ENCODE measurements around the gene FOXN3.

The FOXN3 gene, protein sequence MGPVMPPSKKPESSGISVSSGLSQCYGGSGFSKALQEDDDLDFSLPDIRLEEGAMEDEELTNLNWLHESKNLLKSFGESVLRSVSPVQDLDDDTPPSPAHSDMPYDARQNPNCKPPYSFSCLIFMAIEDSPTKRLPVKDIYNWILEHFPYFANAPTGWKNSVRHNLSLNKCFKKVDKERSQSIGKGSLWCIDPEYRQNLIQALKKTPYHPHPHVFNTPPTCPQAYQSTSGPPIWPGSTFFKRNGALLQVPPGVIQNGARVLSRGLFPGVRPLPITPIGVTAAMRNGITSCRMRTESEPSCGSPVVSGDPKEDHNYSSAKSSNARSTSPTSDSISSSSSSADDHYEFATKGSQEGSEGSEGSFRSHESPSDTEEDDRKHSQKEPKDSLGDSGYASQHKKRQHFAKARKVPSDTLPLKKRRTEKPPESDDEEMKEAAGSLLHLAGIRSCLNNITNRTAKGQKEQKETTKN

DNA sequence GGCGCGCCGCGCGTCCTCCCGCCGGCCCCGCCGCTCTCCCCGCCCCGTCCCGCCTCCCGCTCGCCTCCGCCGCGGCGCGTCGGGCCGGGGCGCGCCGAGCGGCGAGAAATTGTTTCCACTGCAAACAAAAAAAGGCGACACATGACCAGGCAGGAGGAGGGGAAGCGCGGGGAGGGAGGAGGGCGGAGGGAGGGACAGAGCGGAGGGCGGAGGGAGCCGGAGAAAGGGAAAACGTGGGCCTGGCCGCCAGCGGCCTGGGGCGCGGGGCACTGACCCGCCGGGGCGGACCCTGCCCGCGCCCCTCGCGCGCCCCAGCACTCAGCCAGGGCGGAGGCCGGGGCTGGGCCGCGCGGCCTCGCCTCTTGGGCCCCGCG, at the start of gene FOXN3:
Gene FOXN3, minus strand, starts transcription at position 143 of the 374 bp plus-strand sequence. CDS start 4,757 bp downstream, outside the sequence.
- peak; percentile 52 for DNase-seq (ENCODE audit: low read depth, low spot score)
- peak within 1 kb of the TSS; percentile 46 for H3K27ac ChIP-seq

GRCh38 chr14:89466484-89466883, 49.5 kb upstream of the FOXN3 start:
- H3K27ac ChIP-seq: no peak overlapping the region
- DNase-seq (ENCODE audit: low read depth, low spot score): no peak

- H3K27ac ChIP-seq: no peak overlapping the region
Measured at GRCh38 chr14:89465876-89466275, 48.8 kb upstream of the FOXN3 start.

GRCh38 chr14:89461256-89461655, 44.2 kb upstream of the FOXN3 start:
- DNase-seq (ENCODE audit: low read depth, low spot score): no peak
- no peak overlapping the region for H3K27ac ChIP-seq

More at GRCh38 chr14:89465876-89466275, 48.8 kb upstream of the FOXN3 start:
- no peak for DNase-seq (ENCODE audit: low read depth, low spot score)

DNA sequence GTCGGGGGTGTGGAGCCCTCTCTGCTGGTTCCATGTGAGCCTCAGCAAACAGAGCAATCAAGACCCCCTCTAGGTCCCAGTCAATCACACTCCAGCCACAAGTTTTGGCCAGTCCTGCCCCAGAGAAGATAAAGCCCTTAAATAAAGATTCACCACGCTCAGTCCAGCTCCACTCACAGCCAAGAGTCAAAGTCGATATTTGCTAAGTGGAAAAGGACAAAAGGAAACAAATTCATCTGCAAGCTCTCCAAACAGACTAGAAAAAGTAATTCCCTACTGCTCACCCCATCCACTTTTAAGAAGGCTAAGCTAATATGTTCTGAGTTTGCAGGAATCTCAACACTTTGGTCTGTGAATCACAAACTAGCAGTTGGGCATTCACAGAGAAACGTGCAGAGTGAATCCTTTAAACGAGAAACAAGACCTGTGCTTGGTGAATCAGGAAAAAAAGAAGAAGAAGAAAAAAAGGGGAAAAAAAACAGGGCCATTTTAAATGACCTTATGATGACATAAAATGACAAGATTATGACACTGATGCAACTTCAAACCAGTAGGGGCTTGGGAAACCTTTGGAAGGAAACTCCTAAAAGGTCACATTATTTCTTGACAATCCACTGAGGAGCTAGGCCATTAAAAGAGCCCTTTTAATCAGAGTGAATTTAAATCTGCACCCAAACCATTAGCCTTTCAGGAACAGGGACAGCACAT, 41.8 kb upstream of the FOXN3 start:
- H3K27ac ChIP-seq: no peak overlapping the region
- DNase-seq (ENCODE audit: low read depth, low spot score): no peak

GRCh38 chr14:89457007-89457406, 40.0 kb upstream of the FOXN3 start:
- H3K27ac ChIP-seq: no peak overlapping the region
- no peak for DNase-seq (ENCODE audit: low read depth, low spot score)

GRCh38 chr14:89455412-89455811, 38.4 kb upstream of the FOXN3 start:
- DNase-seq (ENCODE audit: low read depth, low spot score): no peak

GRCh38 chr14:89454996-89455395, 38.0 kb upstream of the FOXN3 start:
- no peak overlapping the region for H3K27ac ChIP-seq
- DNase-seq (ENCODE audit: low read depth, low spot score): no peak

More at GRCh38 chr14:89455412-89455811, 38.4 kb upstream of the FOXN3 start:
- no peak overlapping the region for H3K27ac ChIP-seq

GRCh38 chr14:89452281-89452680, 35.2 kb upstream of the FOXN3 start:
- no peak for DNase-seq (ENCODE audit: low read depth, low spot score)
- no peak overlapping the region for H3K27ac ChIP-seq

GRCh38 chr14:89451229-89451628, 34.2 kb upstream of the FOXN3 start:
- H3K27ac ChIP-seq: no peak overlapping the region
- DNase-seq (ENCODE audit: low read depth, low spot score): no peak

- H3K27ac ChIP-seq: no peak overlapping the region
- DNase-seq (ENCODE audit: low read depth, low spot score): no peak
Measured at GRCh38 chr14:89447182-89447944, 30.3 kb upstream of the FOXN3 start.

DNA sequence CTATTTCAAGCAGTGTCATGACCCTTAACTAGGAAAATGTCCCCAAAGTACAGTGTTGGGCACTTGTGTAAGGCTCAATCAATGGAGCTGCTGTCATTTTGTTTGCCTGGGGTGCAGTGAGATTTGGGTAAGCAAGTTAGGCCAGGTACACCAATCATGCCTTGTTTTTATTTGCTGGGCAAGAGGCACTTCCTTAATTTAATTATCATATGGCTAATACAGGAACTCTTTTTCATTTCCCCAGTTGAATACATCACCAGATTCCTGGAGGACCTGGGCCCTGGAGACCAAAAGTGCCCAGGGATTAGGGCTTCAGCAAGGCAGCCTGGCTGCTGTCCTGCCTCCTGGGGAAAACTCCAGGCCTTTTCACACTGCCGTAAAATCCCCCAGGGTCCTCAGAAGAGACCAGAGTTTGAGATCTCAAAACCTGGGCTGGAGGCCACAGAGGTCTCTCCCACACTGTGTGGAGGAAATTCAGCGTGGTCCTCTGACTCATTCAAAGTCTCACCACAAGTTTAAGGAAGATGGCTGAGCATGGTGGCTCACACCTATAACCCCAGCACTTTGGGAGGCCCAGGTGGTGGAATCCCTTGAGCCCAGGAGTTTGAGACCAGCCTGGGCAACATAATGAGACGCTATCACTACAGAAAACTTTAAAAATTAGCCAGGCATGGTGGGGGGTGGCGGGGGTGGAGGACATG, 28.4 kb upstream of the FOXN3 start:
- no peak overlapping the region for H3K27ac ChIP-seq
- no peak for DNase-seq (ENCODE audit: low read depth, low spot score)

DNA sequence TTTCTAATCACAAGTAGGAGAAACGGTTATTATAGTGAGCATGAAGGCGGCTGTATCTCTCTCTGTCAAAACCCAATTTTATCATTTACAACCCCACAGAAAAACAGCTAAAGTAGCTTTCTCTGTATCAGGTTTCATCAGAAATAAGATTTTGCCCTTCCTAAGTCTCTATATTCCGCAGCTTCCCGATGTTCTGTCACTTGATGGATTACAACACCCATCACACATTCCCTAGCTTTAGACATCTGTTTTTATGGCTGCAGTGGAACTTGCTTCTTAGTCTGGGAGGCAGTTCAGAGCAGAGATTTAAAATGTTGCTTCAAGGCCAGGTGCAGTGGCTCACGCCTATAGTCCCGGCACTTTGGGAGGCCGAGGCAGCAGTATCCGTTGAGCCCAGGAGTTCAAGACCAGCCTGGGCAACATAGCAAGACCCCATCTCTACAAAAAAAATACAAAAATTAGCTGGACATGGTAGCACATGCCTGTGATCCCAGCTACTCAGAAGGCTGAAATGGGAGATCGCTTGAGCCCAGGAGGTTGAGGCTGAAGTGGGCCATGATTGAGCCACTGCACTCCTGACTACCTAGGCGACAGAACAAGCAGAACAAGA, 27.6 kb upstream of the FOXN3 start:
- H3K27ac ChIP-seq: peak overlapping the region; percentile 60
- no peak for DNase-seq (ENCODE audit: low read depth, low spot score)

DNA sequence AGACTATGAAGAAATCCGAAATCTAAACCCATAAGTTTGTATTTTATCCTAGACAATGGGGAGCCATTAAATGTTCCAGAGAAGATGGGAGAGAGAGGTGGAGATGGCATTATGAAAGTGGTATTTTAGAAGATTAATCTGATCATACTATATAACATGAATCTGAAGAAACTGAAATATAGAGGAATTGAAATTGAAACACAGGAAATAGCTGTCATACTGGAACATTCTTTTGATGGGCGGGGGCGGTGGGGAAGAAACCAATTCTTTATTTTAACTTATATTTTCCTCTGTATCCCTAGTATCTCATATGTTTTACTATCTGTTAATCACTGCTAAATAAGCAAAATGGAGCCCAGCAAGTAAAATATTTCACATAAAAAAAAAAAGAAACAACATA, 27.0 kb upstream of the FOXN3 start:
- no peak for DNase-seq (ENCODE audit: low read depth, low spot score)
- H3K27ac ChIP-seq: peak overlapping the region; percentile 60

DNA sequence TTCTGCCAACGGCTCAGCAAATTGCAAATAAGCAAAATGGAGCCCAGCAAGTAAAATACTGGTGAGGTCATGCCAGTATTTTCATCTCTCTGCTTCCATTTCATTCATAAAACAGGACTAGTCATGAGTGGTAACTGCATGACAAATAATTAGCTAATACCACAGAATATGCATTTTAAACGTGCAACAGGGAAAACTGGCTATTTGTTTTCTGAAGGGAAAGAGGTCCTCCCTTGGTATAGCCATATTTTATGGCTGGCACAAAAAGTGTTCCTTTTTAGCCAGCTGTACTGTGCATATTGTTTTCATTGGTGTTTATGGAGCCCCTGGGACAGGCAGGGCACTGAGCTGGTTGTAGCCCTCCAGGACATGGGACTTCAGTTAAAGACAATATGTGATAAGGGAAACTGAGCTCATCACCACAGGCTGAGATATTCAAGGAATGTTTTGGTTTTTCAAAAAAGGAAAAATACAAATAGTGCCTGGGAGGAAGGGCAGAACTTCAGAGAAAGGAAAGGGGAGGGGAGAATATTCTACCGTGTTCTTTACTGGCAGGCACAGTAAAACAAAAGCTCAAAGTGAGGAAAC, 26.1 kb upstream of the FOXN3 start:
- peak overlapping the region; percentile 60 for H3K27ac ChIP-seq
- DNase-seq (ENCODE audit: low read depth, low spot score): no peak

GRCh38 chr14:89442280-89442679, 25.2 kb upstream of the FOXN3 start:
- peak overlapping the region; percentile 60 for H3K27ac ChIP-seq
- DNase-seq (ENCODE audit: low read depth, low spot score): no peak

- DNase-seq (ENCODE audit: low read depth, low spot score): no peak
- no peak overlapping the region for H3K27ac ChIP-seq
Measured at GRCh38 chr14:89440986-89441909, 24.2 kb upstream of the FOXN3 start.

Measured in epithelial cell of prostate (primary cell).